SK-N-MC (cell line): ENCODE results near the gene PARVB.

Experiments
- EZH2 ChIP-seq: fragments of 200-600 bp; sonication (generic); IDR thresholded peaks from one replicate; pipeline ENCODE4 v1.6.1; 2017; ENCODE audit warnings: antibody characterized with exemption
- POLR2AphosphoS5 ChIP-seq: IDR thresholded peaks from 2 replicates; pipeline ENCODE4 v1.6.1; 2012; ENCODE audit warnings: mild to moderate bottlenecking, low read depth, low read length, borderline replicate concordance

DNA sequence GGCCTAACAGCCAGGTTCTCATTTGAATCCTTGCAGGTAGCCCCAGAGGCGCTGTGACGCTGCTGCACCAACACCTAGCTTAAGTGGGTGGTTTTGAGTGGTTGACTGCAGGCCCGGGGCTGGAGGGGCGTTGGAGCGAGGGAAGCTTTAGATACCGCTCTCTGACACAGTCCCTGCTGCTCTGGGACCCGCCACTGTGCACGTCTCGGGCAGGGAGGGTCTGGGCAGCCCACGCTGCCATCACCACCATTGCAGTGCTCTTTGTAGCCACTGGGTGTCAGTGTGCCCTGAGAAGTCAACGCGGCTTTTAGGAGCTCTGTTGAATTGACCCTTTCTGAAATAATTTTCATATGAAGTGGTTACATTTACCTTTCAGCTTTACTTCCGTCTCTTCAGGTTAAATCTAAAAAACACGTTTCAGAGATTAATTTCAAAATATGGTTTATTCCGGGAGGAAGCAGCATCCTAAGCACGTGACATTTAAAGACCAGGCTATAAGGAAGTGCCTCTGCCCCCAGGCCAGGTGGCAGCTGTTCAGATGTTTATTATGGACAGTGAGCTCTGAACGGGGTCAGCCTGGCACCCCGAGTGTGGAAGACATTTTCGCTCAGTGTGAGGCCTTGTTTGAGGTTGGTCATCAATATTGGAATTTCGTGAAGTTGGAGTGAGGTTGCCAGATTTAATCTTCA lies 30.9 kb upstream of the PARVB start:
- no peak for TF ChIP-seq EZH2
- no peak for TF ChIP-seq POLR2AphosphoS5
